H1 (cell line): ENCODE measurements around the gene GDF3. TPM values are rescaled to one million over a fixed set of nuclear protein-coding genes. Genes with fewer than 3 reads are reported as not detected.

Source experiments
- CTCF ChIA-PET: fragments of 300-600 bp; sonication (Branson Sonifier 250); formaldehyde crosslinking; loops from one replicate; lab custom pipeline; 2021; ENCODE audit not compliant: partially characterized antibody; lab: Charles Lee
- POLR2A ChIA-PET: fragments of 300-600 bp; sonication (Branson Sonifier 250); formaldehyde crosslinking; loops from one replicate; lab custom pipeline; 2021; ENCODE audit warnings: inconsistent platforms; ENCODE audit not compliant: partially characterized antibody; lab: Charles Lee
- DNase-seq, 2 experiments: peaks; one replicate each; pipeline versions ENCODE4 v3.0.0 to v3.0.0-alpha.2; 2010 to 2022; ENCODE audit warnings: low spot score in 2 of 2, low read depth in 1 of 2, mixed read lengths in 1 of 2
- FAIRE-seq: peaks from 2 replicates; lab custom pipeline; 2011; peaks lifted over from hg19 to GRCh38; lab: Jason Lieb, UNC
- H2AFZ ChIP-seq: 2 replicates; pipeline ENCODE4 v1.8.1; 2012; ENCODE audit warnings: low read length, inconsistent platforms
- H2AK5ac ChIP-seq: 2 replicates; pipeline ENCODE4 v1.6.1; 2013; ENCODE audit warnings: low read depth, low read length
- H2BK120ac ChIP-seq: replicated peaks from 2 replicates; pipeline ENCODE3; 2013; ENCODE audit warnings: low read depth, low read length, inconsistent platforms
- H2BK12ac ChIP-seq: 2 replicates; pipeline ENCODE4 v1.6.1; 2013; ENCODE audit warnings: low read depth, low read length
- H2BK15ac ChIP-seq: 2 replicates; pipeline ENCODE4 v1.6.1; 2013; ENCODE audit warnings: low read length
- H2BK20ac ChIP-seq: 2 replicates; pipeline ENCODE4 v1.6.1; 2013; ENCODE audit warnings: low read length
- H2BK5ac ChIP-seq: 2 replicates; pipeline ENCODE4 v1.6.1; 2013; ENCODE audit warnings: low read depth, low read length
- H3K14ac ChIP-seq: 2 replicates; pipeline ENCODE4 v1.6.1; 2013; ENCODE audit warnings: inconsistent platforms; ENCODE audit not compliant: insufficient read length
- H3K18ac ChIP-seq: 2 replicates; pipeline ENCODE4 v1.6.1; 2013; ENCODE audit warnings: low read length; ENCODE audit errors: extremely low read depth
- H3K23ac ChIP-seq: 2 replicates; pipeline ENCODE4 v1.6.1; 2013; ENCODE audit warnings: inconsistent platforms; ENCODE audit not compliant: insufficient read length
- H3K23me2 ChIP-seq: 2 replicates; pipeline ENCODE4 v1.6.1; 2013; ENCODE audit warnings: low read depth, low read length
- H3K27ac ChIP-seq: 2 replicates; pipeline ENCODE4 v1.6.1; 2011; ENCODE audit warnings: low read depth, low read length, inconsistent platforms
- H3K27me3 ChIP-seq, 4 experiments: replicated peaks in 1 of 4; 1 replicate in 1 of 4; 2 replicates in 3 of 4; pipeline versions ENCODE4 v1.6.1 to v1.8.1; 2011 to 2013; ENCODE audit warnings: low read length in 3 of 4, mild to moderate bottlenecking in 3 of 4, inconsistent platforms in 2 of 4, mixed read lengths in 2 of 4, moderate library complexity in 1 of 4; ENCODE audit not compliant: control insufficient read depth in 3 of 4, insufficient read depth in 3 of 4; ENCODE audit errors: extremely low read depth in 1 of 4
- H3K36me3 ChIP-seq, 4 experiments: 2 replicates each; pipeline versions ENCODE4 v1.6.1 to v1.8.1; 2011 to 2013; ENCODE audit warnings: mild to moderate bottlenecking in 4 of 4, low read length in 3 of 4, moderate library complexity in 2 of 4, control low read depth in 1 of 4, inconsistent platforms in 1 of 4; ENCODE audit not compliant: insufficient read depth in 4 of 4, control insufficient read depth in 2 of 4
- H3K4ac ChIP-seq: replicated peaks from 2 replicates; pipeline ENCODE3; 2013; ENCODE audit warnings: low read length, low read depth, mixed read lengths, inconsistent platforms; ENCODE audit not compliant: insufficient read length
- H3K4me1 ChIP-seq, 4 experiments: replicated peaks in 1 of 4; 1 replicate in 1 of 4; 2 replicates in 3 of 4; pipeline versions ENCODE4 v1.6.1 to v1.8.1; 2011 to 2013; ENCODE audit warnings: low read length in 3 of 4, inconsistent platforms in 2 of 4, mixed read lengths in 1 of 4; ENCODE audit not compliant: insufficient read depth in 4 of 4, control insufficient read depth in 3 of 4
- H3K4me2 ChIP-seq, 2 experiments: 2 replicates each; pipeline versions ENCODE4 v1.6.1 to v1.8.1; 2011 to 2013; ENCODE audit warnings: low read depth in 2 of 2, low read length in 2 of 2, control low read depth in 1 of 2, inconsistent platforms in 1 of 2, mild to moderate bottlenecking in 1 of 2; ENCODE audit not compliant: insufficient read depth in 1 of 2
- H3K4me3 ChIP-seq, 4 experiments: fragments of 200-600, 300-600 bp in 1 of 4; sonication (generic), shearing (Covaris generic), sonication (Bioruptor Twin) in 1 of 4; 2 replicates each; pipeline versions ENCODE4 v1.5.1 to v1.8.1; 2011 to 2016; ENCODE audit warnings: low read length in 4 of 4, low read depth in 3 of 4, control low read depth in 2 of 4, inconsistent platforms in 2 of 4, mild to moderate bottlenecking in 2 of 4, mixed read lengths in 1 of 4, moderate library complexity in 1 of 4; ENCODE audit not compliant: insufficient read depth in 2 of 4; ENCODE audit errors: extremely low read depth in 1 of 4
- H3K56ac ChIP-seq: replicated peaks from 2 replicates; pipeline ENCODE3; 2013; ENCODE audit warnings: low read depth, mild to moderate bottlenecking, mixed read lengths, low read length, inconsistent platforms; ENCODE audit not compliant: insufficient read length
- H3K79me1 ChIP-seq: 2 replicates; pipeline ENCODE4 v1.6.1; 2013; ENCODE audit warnings: low read depth, low read length, control low read depth
- H3K79me2 ChIP-seq, 2 experiments: 2 replicates each; pipeline versions ENCODE4 v1.6.1 to v1.8.1; 2012 to 2013; ENCODE audit warnings: low read length in 2 of 2, mild to moderate bottlenecking in 2 of 2, inconsistent platforms in 1 of 2; ENCODE audit not compliant: insufficient read depth in 2 of 2, control insufficient read depth in 1 of 2
- H3K9ac ChIP-seq, 4 experiments: replicated peaks in 1 of 4; 1 replicate in 1 of 4; 2 replicates in 3 of 4; pipeline versions ENCODE4 v1.6.1 to v1.8.1; 2011 to 2013; ENCODE audit warnings: low read depth in 3 of 4, low read length in 3 of 4, control low read depth in 2 of 4, mild to moderate bottlenecking in 2 of 4, moderate library complexity in 2 of 4, inconsistent platforms in 1 of 4; ENCODE audit errors: extremely low read depth in 1 of 4
- H3K9me3 ChIP-seq, 2 experiments: 2 replicates each; pipeline versions ENCODE4 v1.6.1 to v1.8.1; 2012 to 2013; ENCODE audit warnings: mild to moderate bottlenecking in 2 of 2, moderate library complexity in 2 of 2, control low read depth in 1 of 2, inconsistent platforms in 1 of 2, low read depth in 1 of 2, low read length in 1 of 2, mixed read lengths in 1 of 2; ENCODE audit not compliant: insufficient read depth in 2 of 2
- H4K20me1 ChIP-seq, 2 experiments: replicated peaks in 1 of 2; 2 replicates each; pipeline versions ENCODE3 to v1.8.1; 2011 to 2013; ENCODE audit warnings: inconsistent platforms in 2 of 2, low read length in 2 of 2, mild to moderate bottlenecking in 1 of 2; ENCODE audit not compliant: insufficient read depth in 2 of 2, control insufficient read depth in 1 of 2
- H4K5ac ChIP-seq: 2 replicates; pipeline ENCODE4 v1.6.1; 2013; ENCODE audit warnings: low read length, low read depth, mixed read lengths, inconsistent platforms; ENCODE audit not compliant: insufficient read length
- H4K8ac ChIP-seq: 2 replicates; pipeline ENCODE4 v1.8.0; 2013; ENCODE audit warnings: mild to moderate bottlenecking, moderate library complexity, low read length, inconsistent platforms; ENCODE audit not compliant: insufficient read depth; ENCODE audit errors: extremely low read depth
- H4K91ac ChIP-seq: replicated peaks from 2 replicates; pipeline ENCODE3; 2013; ENCODE audit warnings: low read length, mixed read lengths, inconsistent platforms; ENCODE audit not compliant: insufficient read length
- EGR1 ChIP-seq: IDR thresholded peaks from 2 replicates; pipeline ENCODE4 v1.6.1; 2011; ENCODE audit warnings: low read depth, low read length, borderline replicate concordance
- GABPA ChIP-seq: IDR thresholded peaks from 2 replicates; pipeline ENCODE4 v1.6.1; 2011; ENCODE audit warnings: mild to moderate bottlenecking, low read length, moderate library complexity, borderline replicate concordance; ENCODE audit not compliant: insufficient read depth
- HDAC2 ChIP-seq, 2 experiments: fragments of 300-600 bp in 1 of 2; sonication (generic) in 1 of 2; IDR thresholded peaks; 2 replicates each; pipeline ENCODE4 v1.6.1; 2011 to 2012; ENCODE audit warnings: low read depth in 2 of 2, low read length in 2 of 2, mild to moderate bottlenecking in 2 of 2, moderate library complexity in 2 of 2, borderline replicate concordance in 1 of 2, inconsistent platforms in 1 of 2
- NANOG ChIP-seq: IDR thresholded peaks from 2 replicates; pipeline ENCODE4 v1.6.1; 2011; ENCODE audit warnings: low read length, low read depth, mild to moderate bottlenecking, inconsistent platforms; ENCODE audit not compliant: insufficient read depth, poor library complexity, severe bottlenecking
- RFX5 ChIP-seq: IDR thresholded peaks from 2 replicates; pipeline ENCODE4 v1.6.1; 2011; ENCODE audit warnings: low read depth, low read length, improper control_type of control experiment, borderline replicate concordance
- RXRA ChIP-seq: IDR thresholded peaks from 2 replicates; pipeline ENCODE4 v1.6.1; 2011; ENCODE audit warnings: low read depth, mild to moderate bottlenecking, low read length, moderate library complexity; ENCODE audit not compliant: insufficient read depth
- SIRT6 ChIP-seq: IDR thresholded peaks from one replicate; pipeline ENCODE4 v1.7.1; 2012; ENCODE audit warnings: low read length, inconsistent platforms
- SP2 ChIP-seq: IDR thresholded peaks from 2 replicates; pipeline ENCODE4 v1.6.1; 2012; ENCODE audit warnings: mild to moderate bottlenecking, low read length, inconsistent platforms
- TAF1 ChIP-seq: IDR thresholded peaks from 2 replicates; pipeline ENCODE4 v1.6.1; 2011; ENCODE audit warnings: mild to moderate bottlenecking, low read depth, low read length
- WGBS, 2 experiments: shearing (Covaris generic) in 1 of 2; methylation state at CpG; one replicate each; pipeline versions ENCODE4 v1.1.6 to v1.1.7; 2013 to 2015; ENCODE audit warnings: low lambda C conversion rate in 2 of 2, mixed read lengths in 2 of 2, inconsistent platforms in 1 of 2, low coverage in 1 of 2, missing lambda C conversion rate in 1 of 2; ENCODE audit not compliant: insufficient replicate concordance in 2 of 2, insufficient coverage in 1 of 2, insufficient read length in 1 of 2; ENCODE audit errors: extremely low coverage in 1 of 2, missing lambda C conversion rate in 1 of 2; 5-methylcytosine and 5-hydroxymethylcytosine counted together
- polyA plus RNA-seq, 7 experiments: library from polyadenylated mRNA; depleted of rRNA in 3 of 7; stranded (reverse) in 5 of 7; unstranded in 2 of 7; fragments of >200 nt in 5 of 7; fragments of 200-250 nt in 2 of 7; gene quantifications; 1 replicate in 5 of 7; 2 replicates in 1 of 7; 4 replicates in 1 of 7; pipeline versions ENCODE4 v1.2.1 to v1.2.3, GENCODE V29; 2011 to 2013; ENCODE audit warnings: missing spikeins in 2 of 7, mixed read lengths in 2 of 7
- total RNA-seq: library from RNA; stranded (reverse); fragmentation: NEBNext Ultra II Directional; extraction: Animal tissue kit (Norgen Biotek cat#: 25700); gene quantifications from 2 replicates; pipeline ENCODE4 v1.2.1, GENCODE V29; 2021

The GDF3 gene
- total and polyA plus RNA-seq, 2 of the 8 experiments (the other 6 are each of a cell fraction or from before 2014, with no cell fraction given), result 4.3 to 16.8 TPM

DNA sequence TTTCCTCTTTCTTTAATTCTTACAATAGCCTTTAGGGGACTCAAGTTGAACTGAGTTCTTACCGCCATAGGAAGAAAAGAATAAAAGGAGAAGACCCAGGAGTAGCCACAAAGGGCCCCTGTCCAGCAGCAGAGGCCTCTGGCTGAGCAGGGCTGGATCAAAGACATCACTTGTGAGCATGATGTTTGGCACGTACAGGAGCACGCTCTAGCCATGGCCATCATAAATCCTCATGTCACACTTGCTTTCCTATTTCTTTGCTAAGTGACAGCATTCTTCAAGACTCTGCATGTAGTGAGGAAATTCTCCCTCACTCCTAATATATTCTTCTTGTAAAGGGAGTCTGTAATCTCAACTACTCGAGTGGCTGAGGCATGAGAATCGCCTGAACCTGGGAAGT lies 35.9 kb upstream of the GDF3 start:
- Histone ChIP-seq H3K79me1 (no peaks in the 10 kb centered on the region), H3K27me3 (no peaks in the 10 kb centered on the region), H2BK120ac (no peak overlapping the region), H4K20me1 (no peaks in the 10 kb centered on the region), H4K8ac (no peak overlapping the region), H3K36me3 (no peaks in the 10 kb centered on the region), H3K23me2 (no peaks in the 10 kb centered on the region), H3K27ac (no peak overlapping the region), H3K18ac (no peak overlapping the region), H3K9ac (no peak overlapping the region), H2BK15ac (no peak overlapping the region), H2AFZ (no peak overlapping the region), H2BK5ac (no peak overlapping the region), H3K4me3 (no peak overlapping the region), H3K79me2 (no peaks in the 10 kb centered on the region), H2AK5ac (0 out of 2 replicates have a peak overlapping the region, but pooled peaks have one; percentile 43), H4K5ac (no peak overlapping the region), H3K56ac (no peak overlapping the region), H3K9me3 (no peaks in the 10 kb centered on the region), H3K4me2 (no peak overlapping the region), H3K4ac (no peak overlapping the region), H2BK20ac (no peak overlapping the region), H3K4me1 (peaks cover 0 to 3% (median 0%) of the 10 kb centered on the region in 4 experiments; a peak in 1 of 7 replicates), H3K23ac (no peak overlapping the region), H2BK12ac (no peak overlapping the region), H4K91ac (no peak overlapping the region), H3K14ac (no peak overlapping the region)
- TF ChIP-seq RXRA, result no peak
- TF ChIP-seq EGR1, result no peak
- TF ChIP-seq NANOG, result no peak
- TF ChIP-seq HDAC2 (IDR thresholded peaks at IDR 0.05; ENCODE audit: borderline replicate concordance in 1 of 2, low read depth in 2 of 2, low read length in 2 of 2), result no peak
- no peak for TF ChIP-seq SP2
- no peak for TF ChIP-seq GABPA
- TF ChIP-seq SIRT6, result no peak
- no peak for TF ChIP-seq TAF1
- TF ChIP-seq RFX5, result no peak
- ChIA-PET CTCF (interaction anchor here (1.1 to 1.8 kb wide), 4 partner anchors 15 to 76 kb away, joined by 4 to 8 read pairs (median 6); partner anchors contain the start of gene CLEC4C), POLR2A (interaction anchor here (0.7 kb wide), 1 partner anchor 56 kb away, joined by 4 read pairs; no protein-coding TSS in a partner anchor)
- DNase-seq (no peak), FAIRE-seq (no peak)
- 81% methylated on average over 5 of the region's 5 CpGs; no CpG with 5 or more reads in 1 of the 2 experiments for WGBS, 2 experiments
